H1 (cell line): ENCODE data around the gene CR2. TPM values are rescaled to one million over a fixed set of nuclear protein-coding genes. Genes with fewer than 3 reads are reported as not detected.

Experiments
- CTCF ChIA-PET: fragments of 300-600 bp; sonication (Branson Sonifier 250); formaldehyde crosslinking; loops from one replicate; lab custom pipeline; 2021; ENCODE audit not compliant: partially characterized antibody; lab: Charles Lee
- POLR2A ChIA-PET: fragments of 300-600 bp; sonication (Branson Sonifier 250); formaldehyde crosslinking; loops from one replicate; lab custom pipeline; 2021; ENCODE audit warnings: inconsistent platforms; ENCODE audit not compliant: partially characterized antibody; lab: Charles Lee
- DNase-seq, 2 experiments: peaks; one replicate each; pipeline versions ENCODE4 v3.0.0 to v3.0.0-alpha.2; 2010 to 2022; ENCODE audit warnings: low spot score in 2 of 2, low read depth in 1 of 2, mixed read lengths in 1 of 2
- FAIRE-seq: peaks from 2 replicates; lab custom pipeline; 2011; peaks lifted over from hg19 to GRCh38; lab: Jason Lieb, UNC
- H2AFZ ChIP-seq: 2 replicates; pipeline ENCODE4 v1.8.1; 2012; ENCODE audit warnings: low read length, inconsistent platforms
- H2AK5ac ChIP-seq: 2 replicates; pipeline ENCODE4 v1.6.1; 2013; ENCODE audit warnings: low read depth, low read length
- H2BK120ac ChIP-seq: replicated peaks from 2 replicates; pipeline ENCODE3; 2013; ENCODE audit warnings: low read depth, low read length, inconsistent platforms
- H2BK12ac ChIP-seq: 2 replicates; pipeline ENCODE4 v1.6.1; 2013; ENCODE audit warnings: low read depth, low read length
- H2BK15ac ChIP-seq: 2 replicates; pipeline ENCODE4 v1.6.1; 2013; ENCODE audit warnings: low read length
- H2BK20ac ChIP-seq: 2 replicates; pipeline ENCODE4 v1.6.1; 2013; ENCODE audit warnings: low read length
- H2BK5ac ChIP-seq: 2 replicates; pipeline ENCODE4 v1.6.1; 2013; ENCODE audit warnings: low read depth, low read length
- H3K14ac ChIP-seq: 2 replicates; pipeline ENCODE4 v1.6.1; 2013; ENCODE audit warnings: inconsistent platforms; ENCODE audit not compliant: insufficient read length
- H3K18ac ChIP-seq: 2 replicates; pipeline ENCODE4 v1.6.1; 2013; ENCODE audit warnings: low read length; ENCODE audit errors: extremely low read depth
- H3K23ac ChIP-seq: 2 replicates; pipeline ENCODE4 v1.6.1; 2013; ENCODE audit warnings: inconsistent platforms; ENCODE audit not compliant: insufficient read length
- H3K23me2 ChIP-seq: 2 replicates; pipeline ENCODE4 v1.6.1; 2013; ENCODE audit warnings: low read depth, low read length
- H3K27ac ChIP-seq: 2 replicates; pipeline ENCODE4 v1.6.1; 2011; ENCODE audit warnings: low read depth, low read length, inconsistent platforms
- H3K27me3 ChIP-seq, 4 experiments: replicated peaks in 1 of 4; 1 replicate in 1 of 4; 2 replicates in 3 of 4; pipeline versions ENCODE4 v1.6.1 to v1.8.1; 2011 to 2013; ENCODE audit warnings: low read length in 3 of 4, mild to moderate bottlenecking in 3 of 4, inconsistent platforms in 2 of 4, mixed read lengths in 2 of 4, moderate library complexity in 1 of 4; ENCODE audit not compliant: control insufficient read depth in 3 of 4, insufficient read depth in 3 of 4; ENCODE audit errors: extremely low read depth in 1 of 4
- H3K36me3 ChIP-seq, 4 experiments: 2 replicates each; pipeline versions ENCODE4 v1.6.1 to v1.8.1; 2011 to 2013; ENCODE audit warnings: mild to moderate bottlenecking in 4 of 4, low read length in 3 of 4, moderate library complexity in 2 of 4, control low read depth in 1 of 4, inconsistent platforms in 1 of 4; ENCODE audit not compliant: insufficient read depth in 4 of 4, control insufficient read depth in 2 of 4
- H3K4ac ChIP-seq: replicated peaks from 2 replicates; pipeline ENCODE3; 2013; ENCODE audit warnings: low read length, low read depth, mixed read lengths, inconsistent platforms; ENCODE audit not compliant: insufficient read length
- H3K4me1 ChIP-seq, 4 experiments: replicated peaks in 1 of 4; 1 replicate in 1 of 4; 2 replicates in 3 of 4; pipeline versions ENCODE4 v1.6.1 to v1.8.1; 2011 to 2013; ENCODE audit warnings: low read length in 3 of 4, inconsistent platforms in 2 of 4, mixed read lengths in 1 of 4; ENCODE audit not compliant: insufficient read depth in 4 of 4, control insufficient read depth in 3 of 4
- H3K4me2 ChIP-seq, 2 experiments: 2 replicates each; pipeline versions ENCODE4 v1.6.1 to v1.8.1; 2011 to 2013; ENCODE audit warnings: low read depth in 2 of 2, low read length in 2 of 2, control low read depth in 1 of 2, inconsistent platforms in 1 of 2, mild to moderate bottlenecking in 1 of 2; ENCODE audit not compliant: insufficient read depth in 1 of 2
- H3K4me3 ChIP-seq, 4 experiments: fragments of 200-600, 300-600 bp in 1 of 4; sonication (generic), shearing (Covaris generic), sonication (Bioruptor Twin) in 1 of 4; 2 replicates each; pipeline versions ENCODE4 v1.5.1 to v1.8.1; 2011 to 2016; ENCODE audit warnings: low read length in 4 of 4, low read depth in 3 of 4, control low read depth in 2 of 4, inconsistent platforms in 2 of 4, mild to moderate bottlenecking in 2 of 4, mixed read lengths in 1 of 4, moderate library complexity in 1 of 4; ENCODE audit not compliant: insufficient read depth in 2 of 4; ENCODE audit errors: extremely low read depth in 1 of 4
- H3K56ac ChIP-seq: replicated peaks from 2 replicates; pipeline ENCODE3; 2013; ENCODE audit warnings: low read depth, mild to moderate bottlenecking, mixed read lengths, low read length, inconsistent platforms; ENCODE audit not compliant: insufficient read length
- H3K79me1 ChIP-seq: 2 replicates; pipeline ENCODE4 v1.6.1; 2013; ENCODE audit warnings: low read depth, low read length, control low read depth
- H3K79me2 ChIP-seq, 2 experiments: 2 replicates each; pipeline versions ENCODE4 v1.6.1 to v1.8.1; 2012 to 2013; ENCODE audit warnings: low read length in 2 of 2, mild to moderate bottlenecking in 2 of 2, inconsistent platforms in 1 of 2; ENCODE audit not compliant: insufficient read depth in 2 of 2, control insufficient read depth in 1 of 2
- H3K9ac ChIP-seq, 4 experiments: replicated peaks in 1 of 4; 1 replicate in 1 of 4; 2 replicates in 3 of 4; pipeline versions ENCODE4 v1.6.1 to v1.8.1; 2011 to 2013; ENCODE audit warnings: low read depth in 3 of 4, low read length in 3 of 4, control low read depth in 2 of 4, mild to moderate bottlenecking in 2 of 4, moderate library complexity in 2 of 4, inconsistent platforms in 1 of 4; ENCODE audit errors: extremely low read depth in 1 of 4
- H3K9me3 ChIP-seq, 2 experiments: 2 replicates each; pipeline versions ENCODE4 v1.6.1 to v1.8.1; 2012 to 2013; ENCODE audit warnings: mild to moderate bottlenecking in 2 of 2, moderate library complexity in 2 of 2, control low read depth in 1 of 2, inconsistent platforms in 1 of 2, low read depth in 1 of 2, low read length in 1 of 2, mixed read lengths in 1 of 2; ENCODE audit not compliant: insufficient read depth in 2 of 2
- H4K20me1 ChIP-seq, 2 experiments: replicated peaks in 1 of 2; 2 replicates each; pipeline versions ENCODE3 to v1.8.1; 2011 to 2013; ENCODE audit warnings: inconsistent platforms in 2 of 2, low read length in 2 of 2, mild to moderate bottlenecking in 1 of 2; ENCODE audit not compliant: insufficient read depth in 2 of 2, control insufficient read depth in 1 of 2
- H4K5ac ChIP-seq: 2 replicates; pipeline ENCODE4 v1.6.1; 2013; ENCODE audit warnings: low read length, low read depth, mixed read lengths, inconsistent platforms; ENCODE audit not compliant: insufficient read length
- H4K8ac ChIP-seq: 2 replicates; pipeline ENCODE4 v1.8.0; 2013; ENCODE audit warnings: mild to moderate bottlenecking, moderate library complexity, low read length, inconsistent platforms; ENCODE audit not compliant: insufficient read depth; ENCODE audit errors: extremely low read depth
- H4K91ac ChIP-seq: replicated peaks from 2 replicates; pipeline ENCODE3; 2013; ENCODE audit warnings: low read length, mixed read lengths, inconsistent platforms; ENCODE audit not compliant: insufficient read length
- EZH2 ChIP-seq: fragments of 200-600 bp; sonication (generic); IDR thresholded peaks from 2 replicates; pipeline ENCODE4 v1.7.1; 2012; ENCODE audit warnings: low read depth, mild to moderate bottlenecking, moderate library complexity, low read length, inconsistent platforms; ENCODE audit not compliant: severe bottlenecking
- MAFK ChIP-seq: IDR thresholded peaks from 2 replicates; pipeline ENCODE4 v1.6.1; 2012; ENCODE audit warnings: low read depth, mild to moderate bottlenecking, improper control_type of control experiment, low read length
- WGBS, 2 experiments: shearing (Covaris generic) in 1 of 2; methylation state at CpG; one replicate each; pipeline versions ENCODE4 v1.1.6 to v1.1.7; 2013 to 2015; ENCODE audit warnings: low lambda C conversion rate in 2 of 2, mixed read lengths in 2 of 2, inconsistent platforms in 1 of 2, low coverage in 1 of 2, missing lambda C conversion rate in 1 of 2; ENCODE audit not compliant: insufficient replicate concordance in 2 of 2, insufficient coverage in 1 of 2, insufficient read length in 1 of 2; ENCODE audit errors: extremely low coverage in 1 of 2, missing lambda C conversion rate in 1 of 2; 5-methylcytosine and 5-hydroxymethylcytosine counted together
- polyA plus RNA-seq, 7 experiments: library from polyadenylated mRNA; depleted of rRNA in 3 of 7; stranded (reverse) in 5 of 7; unstranded in 2 of 7; fragments of >200 nt in 5 of 7; fragments of 200-250 nt in 2 of 7; gene quantifications; 1 replicate in 5 of 7; 2 replicates in 1 of 7; 4 replicates in 1 of 7; pipeline versions ENCODE4 v1.2.1 to v1.2.3, GENCODE V29; 2011 to 2013; ENCODE audit warnings: missing spikeins in 2 of 7, mixed read lengths in 2 of 7
- total RNA-seq: library from RNA; stranded (reverse); fragmentation: NEBNext Ultra II Directional; extraction: Animal tissue kit (Norgen Biotek cat#: 25700); gene quantifications from 2 replicates; pipeline ENCODE4 v1.2.1, GENCODE V29; 2021

Gene CR2
- total and polyA plus RNA-seq, 2 of the 8 experiments (the other 6 are each of a cell fraction or from before 2014, with no cell fraction given) = 1.7 to 3.0 TPM

GRCh38 chr1:207502726-207503125, 48.6 kb downstream of the CR2 start:
- Histone ChIP-seq H3K79me1 (no peaks in the 10 kb centered on the region), H3K4me2 (no peak overlapping the region), H3K4me1 (no peaks in the 10 kb centered on the region), H4K20me1 (no peaks in the 10 kb centered on the region), H2BK120ac (no peak overlapping the region), H3K27me3 (no peaks in the 10 kb centered on the region; a peak in 1 of 7 replicates), H3K79me2 (no peaks in the 10 kb centered on the region), H3K36me3 (no peaks in the 10 kb centered on the region), H2BK15ac (no peak overlapping the region), H3K18ac (no peak overlapping the region), H3K4ac (no peak overlapping the region), H4K5ac (no peak overlapping the region), H2BK20ac (no peak overlapping the region), H2BK5ac (no peak overlapping the region), H3K9ac (no peak overlapping the region), H4K91ac (no peak overlapping the region), H2AFZ (no peak overlapping the region), H2AK5ac (no peak overlapping the region), H3K23me2 (no peaks in the 10 kb centered on the region), H3K4me3 (no peak overlapping the region), H3K14ac (no peak overlapping the region), H3K23ac (no peak overlapping the region), H2BK12ac (no peak overlapping the region), H3K56ac (no peak overlapping the region), H3K27ac (no peak overlapping the region), H3K9me3 (no peaks in the 10 kb centered on the region), H4K8ac (no peak overlapping the region)
- no peak for FAIRE-seq
- 92% methylated on average over 7 of the region's 7 CpGs; no CpG with 5 or more reads in 1 of the 2 experiments for WGBS, 2 experiments
- ChIA-PET CTCF (interaction anchor here (0.6 to 1.6 kb wide), 3 partner anchors 10 to 419 kb away, joined by 3 to 4 read pairs (median 3); no protein-coding TSS in a partner anchor), POLR2A (no interaction called here)
- no peak for DNase-seq
- no peak for TF ChIP-seq EZH2
- TF ChIP-seq MAFK = no peak
